Measurements from ENCODE around the gene RNF39.

- TF ChIP-seq, protein P1, sequence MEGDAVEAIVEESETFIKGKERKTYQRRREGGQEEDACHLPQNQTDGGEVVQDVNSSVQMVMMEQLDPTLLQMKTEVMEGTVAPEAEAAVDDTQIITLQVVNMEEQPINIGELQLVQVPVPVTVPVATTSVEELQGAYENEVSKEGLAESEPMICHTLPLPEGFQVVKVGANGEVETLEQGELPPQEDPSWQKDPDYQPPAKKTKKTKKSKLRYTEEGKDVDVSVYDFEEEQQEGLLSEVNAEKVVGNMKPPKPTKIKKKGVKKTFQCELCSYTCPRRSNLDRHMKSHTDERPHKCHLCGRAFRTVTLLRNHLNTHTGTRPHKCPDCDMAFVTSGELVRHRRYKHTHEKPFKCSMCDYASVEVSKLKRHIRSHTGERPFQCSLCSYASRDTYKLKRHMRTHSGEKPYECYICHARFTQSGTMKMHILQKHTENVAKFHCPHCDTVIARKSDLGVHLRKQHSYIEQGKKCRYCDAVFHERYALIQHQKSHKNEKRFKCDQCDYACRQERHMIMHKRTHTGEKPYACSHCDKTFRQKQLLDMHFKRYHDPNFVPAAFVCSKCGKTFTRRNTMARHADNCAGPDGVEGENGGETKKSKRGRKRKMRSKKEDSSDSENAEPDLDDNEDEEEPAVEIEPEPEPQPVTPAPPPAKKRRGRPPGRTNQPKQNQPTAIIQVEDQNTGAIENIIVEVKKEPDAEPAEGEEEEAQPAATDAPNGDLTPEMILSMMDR (IDR thresholded peaks at IDR 0.05 in 4 of 5, conservative IDR thresholded peaks at IDR 0.05 in 1 of 5), result no peak
- no peak for TF ChIP-seq POLR2A (IDR thresholded peaks at IDR 0.05)
Measured at GRCh38 chr6:30073489-30074235, 1.9 kb downstream of the RNF39 start.
